ENCODE measurements around the gene CBX4. TPM values are rescaled to one million over a fixed set of nuclear protein-coding genes. Genes with fewer than 3 reads are reported as not detected.

CBX4 gene
- total and polyA plus RNA-seq, 7 experiments from 2014 or later, result 4.0 to 134 (median 78.3) TPM

DNA sequence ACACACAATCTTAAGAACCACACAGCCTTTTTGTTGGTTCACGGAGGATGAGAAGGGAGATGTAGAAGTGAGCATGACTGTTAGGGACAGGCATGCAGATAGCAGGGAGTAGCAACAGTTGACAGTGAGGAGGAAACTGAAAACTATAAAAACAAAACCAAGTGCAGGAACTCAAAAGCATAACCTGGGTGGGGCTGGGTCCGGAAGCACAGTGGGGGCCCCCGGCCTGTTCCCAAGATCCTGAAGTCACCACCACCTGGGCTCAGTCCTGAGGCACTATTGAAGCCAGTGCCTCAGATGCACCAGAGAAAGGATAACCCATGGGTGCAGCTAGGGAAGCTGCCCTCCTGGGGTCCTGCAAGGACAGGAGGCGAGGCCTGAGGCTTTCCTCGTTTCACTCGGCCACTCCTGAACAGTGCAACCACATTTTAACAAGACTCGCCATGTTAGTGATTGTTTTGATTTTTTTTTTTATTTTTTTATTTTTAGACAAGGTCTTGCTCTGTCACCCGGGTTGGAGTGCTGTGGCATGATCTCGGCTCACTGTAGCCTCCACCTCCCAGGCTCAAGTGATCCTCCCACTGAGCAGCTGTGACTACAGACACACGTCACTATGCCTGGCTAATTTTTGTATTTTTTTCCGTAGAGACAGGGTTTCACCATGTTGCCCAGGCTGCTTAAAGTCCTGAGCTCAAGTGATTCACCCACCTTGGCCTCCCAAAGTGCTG, 27.7 kb upstream of the CBX4 start:
- Mint-ChIP-seq H3K36me3 (no peaks in the 10 kb centered on the region), H3K4me1 (peaks cover 0 to 12% (median 4%) of the 10 kb centered on the region in 7 donors), H3K27ac (peak overlapping the region in 6 of 9 donors; percentile 32 to 85 (median 67)), H3K27me3 (peaks cover 0 to 25% (median 8%) of the 10 kb centered on the region in 5 donors), H3K9me3 (no peaks in the 10 kb centered on the region), H3K4me3 (peak overlapping the region in 9 of 10 donors; percentile 8 to 65 (median 35))
- Histone ChIP-seq H3K27ac (ENCODE audit: low read depth, low read length) (no peak overlapping the region), H3K27me3 (ENCODE audit: control insufficient read depth in 2 of 2, insufficient read depth in 2 of 2, low read length in 2 of 2) (no peaks in the 10 kb centered on the region), H3K36me3 (ENCODE audit: control insufficient read depth in 2 of 3, insufficient read depth in 3 of 3, low read length in 3 of 3) (no peaks in the 10 kb centered on the region), H3K9me3 (ENCODE audit: control insufficient read depth in 2 of 3, low read length in 3 of 3) (no peaks in the 10 kb centered on the region), H3K4me3 (ENCODE audit: low read length) (no peak overlapping the region), H3K4me1 (ENCODE audit: control insufficient read depth in 2 of 2, insufficient read depth in 2 of 2, low read length in 2 of 2) (no peaks in the 10 kb centered on the region)
- DNase-seq (peak in 4 of 9 donors; percentile 14 to 50 (median 23)), ATAC-seq (no peak)
- ChIA-PET POLR2A (interaction anchor here (0.6 to 1.0 kb wide), 4 partner anchors 28 to 171 kb away, joined by 3 to 5 read pairs (median 4); partner anchors contain the start of gene CBX4), CTCF (interaction anchor here (0.7 to 1.6 kb wide), 2 partner anchors 16 to 26 kb away, joined by 4 to 5 read pairs; no protein-coding TSS in a partner anchor)
- intact Hi-C loops (cut with micrococcal nuclease), result no loop called here

DNA sequence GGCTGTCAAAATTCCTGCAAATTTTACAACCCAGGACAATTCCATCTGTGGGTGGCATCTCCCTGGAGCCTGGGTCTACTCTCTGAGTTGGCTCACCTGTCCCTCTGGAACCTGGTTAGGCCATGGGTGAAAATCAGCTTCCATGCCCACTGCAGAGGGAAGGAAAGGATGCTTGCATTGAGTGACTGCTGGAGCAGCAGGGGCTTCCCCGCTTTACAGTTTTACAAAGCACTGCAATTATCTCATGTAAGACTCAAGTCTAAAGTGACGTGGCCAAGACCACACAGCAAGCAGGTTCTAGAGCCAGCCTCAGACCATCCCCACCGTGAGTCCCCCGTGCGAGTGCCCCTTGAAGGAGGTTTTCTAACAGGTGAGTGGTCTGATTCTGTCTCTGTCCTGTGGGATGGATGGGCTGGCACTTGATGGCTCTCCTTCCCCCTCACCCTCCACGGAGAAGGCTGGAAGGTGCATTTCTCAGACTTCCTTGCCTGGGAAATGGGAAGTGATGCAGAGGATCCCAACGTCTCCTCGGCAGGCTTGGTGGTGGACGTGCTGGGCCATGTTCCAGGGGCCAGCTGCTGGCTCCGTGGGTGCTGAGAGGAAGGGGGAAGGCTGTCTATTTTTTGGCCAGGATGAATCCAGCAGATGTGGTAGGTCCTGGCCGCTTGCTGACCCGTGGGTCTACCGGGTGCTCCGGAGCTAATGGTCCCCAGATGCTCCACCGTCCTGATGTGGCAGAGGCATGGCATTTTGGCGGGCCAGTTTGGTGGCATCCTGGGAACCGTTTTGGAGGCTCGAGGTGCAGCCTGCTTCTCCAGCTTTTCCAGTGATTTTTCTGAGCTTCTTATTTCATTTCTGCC, 26.3 kb upstream of the CBX4 start:
- Histone ChIP-seq H3K36me3 (ENCODE audit: control insufficient read depth in 2 of 3, insufficient read depth in 3 of 3, low read length in 3 of 3) (no peaks in the 10 kb centered on the region), H3K9me3 (ENCODE audit: control insufficient read depth in 2 of 3, low read length in 3 of 3) (no peaks in the 10 kb centered on the region), H3K4me1 (ENCODE audit: control insufficient read depth in 2 of 2, insufficient read depth in 2 of 2, low read length in 2 of 2) (no peaks in the 10 kb centered on the region), H3K27ac (ENCODE audit: low read depth, low read length) (no peak overlapping the region), H3K4me3 (ENCODE audit: low read length) (no peak overlapping the region), H3K27me3 (ENCODE audit: control insufficient read depth in 2 of 2, insufficient read depth in 2 of 2, low read length in 2 of 2) (no peaks in the 10 kb centered on the region)
- Mint-ChIP-seq H3K27ac (peak overlapping the region in 1 of 9 donors; percentile 15), H3K27me3 (peaks cover 0 to 31% (median 8%) of the 10 kb centered on the region in 5 donors), H3K4me1 (peaks cover 0 to 12% (median 4%) of the 10 kb centered on the region in 7 donors), H3K9me3 (no peaks in the 10 kb centered on the region), H3K4me3 (peak overlapping the region in 1 of 10 donors; percentile 22), H3K36me3 (no peaks in the 10 kb centered on the region)
- ChIA-PET CTCF (no interaction called here), POLR2A (no interaction called here)
- no peak for ATAC-seq
- DNase-seq, result no peak
- intact Hi-C loops (cut with micrococcal nuclease), result no loop called here

DNA sequence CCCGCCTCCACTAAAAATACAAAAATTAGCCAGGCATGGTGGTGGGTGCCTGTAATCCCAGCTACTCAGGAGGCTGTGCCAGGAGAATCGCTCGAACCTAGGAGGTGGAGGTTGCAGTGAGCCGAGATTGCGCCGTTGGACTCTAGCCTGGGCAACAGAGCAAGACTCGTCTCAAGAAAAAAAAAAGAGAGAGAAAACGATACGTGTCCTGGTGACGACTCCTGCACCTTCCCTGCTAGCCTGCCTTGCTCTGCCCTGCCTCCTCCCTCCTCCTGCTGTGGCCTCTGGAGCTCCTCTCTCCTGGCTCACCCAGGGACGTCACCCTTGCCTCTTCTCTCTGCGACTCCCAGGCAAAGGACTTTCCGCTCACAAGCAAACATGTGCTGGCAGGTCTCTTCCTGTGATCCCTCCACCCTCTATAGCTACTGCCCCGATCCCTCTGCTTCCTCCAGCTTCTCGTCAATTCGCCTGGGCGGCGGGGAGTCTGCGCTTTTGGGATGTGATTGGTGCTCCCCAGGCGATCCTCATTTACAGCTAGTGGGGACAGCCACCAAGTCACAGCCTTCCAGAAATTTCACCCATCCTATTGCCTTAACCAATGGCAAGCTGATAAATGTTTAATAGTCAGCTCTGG, 25.5 kb upstream of the CBX4 start:
- H3K4me1 ChIP-seq (ENCODE audit: control insufficient read depth in 2 of 2, insufficient read depth in 2 of 2, low read length in 2 of 2), result no peaks in the 10 kb centered on the region
- no peaks in the 10 kb centered on the region for H3K9me3 ChIP-seq (ENCODE audit: control insufficient read depth in 2 of 3, low read length in 3 of 3)
- Mint-ChIP-seq H3K4me3 (no peak overlapping the region), H3K27me3 (peaks cover 0 to 31% (median 8%) of the 10 kb centered on the region in 5 donors), H3K4me1 (peaks cover 0 to 12% (median 4%) of the 10 kb centered on the region in 7 donors), H3K9me3 (no peaks in the 10 kb centered on the region), H3K36me3 (no peaks in the 10 kb centered on the region), H3K27ac (peak overlapping the region in 3 of 9 donors; percentile 54 to 82 (median 67))
- intact Hi-C loops (cut with micrococcal nuclease), result no loop called here
- CTCF ChIA-PET, result no interaction called here
- no peak overlapping the region for H3K4me3 ChIP-seq (ENCODE audit: low read length)
- no peak for DNase-seq
- H3K27me3 ChIP-seq (ENCODE audit: control insufficient read depth in 2 of 2, insufficient read depth in 2 of 2, low read length in 2 of 2), result no peaks in the 10 kb centered on the region
- no peaks in the 10 kb centered on the region for H3K36me3 ChIP-seq (ENCODE audit: control insufficient read depth in 2 of 3, insufficient read depth in 3 of 3, low read length in 3 of 3)
- POLR2A ChIA-PET, result interaction anchor here (1.1 kb wide), 1 partner anchor 28 kb away, joined by 3 read pairs; no protein-coding TSS in a partner anchor
- no peak overlapping the region for H3K27ac ChIP-seq (ENCODE audit: low read depth, low read length)
- no peak for ATAC-seq

DNA sequence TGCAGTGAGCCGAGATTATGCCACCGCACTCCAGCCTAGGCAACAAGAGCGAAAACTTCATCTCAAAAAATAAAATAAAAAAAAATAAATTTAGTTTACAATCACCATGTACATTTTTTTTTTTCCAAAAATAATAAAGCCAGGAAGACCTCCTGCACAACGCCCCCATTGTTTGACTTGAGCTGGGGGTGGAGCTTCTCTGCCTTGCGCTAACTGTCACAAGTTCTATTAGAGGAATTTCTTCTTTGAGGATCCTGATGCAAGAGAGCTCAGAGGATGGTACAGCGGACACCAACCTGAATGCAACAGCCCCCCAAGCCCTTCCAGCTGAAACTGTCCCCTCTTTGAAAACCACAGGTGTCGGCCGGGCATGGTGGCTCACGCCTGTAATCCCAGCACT, 24.9 kb upstream of the CBX4 start:
- CTCF ChIA-PET, result no interaction called here
- no peak overlapping the region for H3K27ac Mint-ChIP-seq
- H3K9me3 Mint-ChIP-seq, result no peaks in the 10 kb centered on the region
- POLR2A ChIA-PET, result interaction anchor here (1.1 kb wide), 1 partner anchor 28 kb away, joined by 3 read pairs; no protein-coding TSS in a partner anchor
- Histone ChIP-seq H3K4me3 (ENCODE audit: low read length) (no peak overlapping the region), H3K27me3 (ENCODE audit: control insufficient read depth in 2 of 2, insufficient read depth in 2 of 2, low read length in 2 of 2) (no peaks in the 10 kb centered on the region), H3K9me3 (ENCODE audit: control insufficient read depth in 2 of 3, low read length in 3 of 3) (no peaks in the 10 kb centered on the region), H3K4me1 (ENCODE audit: control insufficient read depth in 2 of 2, insufficient read depth in 2 of 2, low read length in 2 of 2) (no peaks in the 10 kb centered on the region), H3K36me3 (ENCODE audit: control insufficient read depth in 2 of 3, insufficient read depth in 3 of 3, low read length in 3 of 3) (no peaks in the 10 kb centered on the region), H3K27ac (ENCODE audit: low read depth, low read length) (no peak overlapping the region)
- intact Hi-C loops (cut with micrococcal nuclease), result no loop called here
- H3K27me3 Mint-ChIP-seq, result peaks cover 0 to 31% (median 8%) of the 10 kb centered on the region in 5 donors
- no peak for DNase-seq
- H3K4me1 Mint-ChIP-seq, result peaks cover 0 to 12% (median 4%) of the 10 kb centered on the region in 7 donors
- H3K4me3 Mint-ChIP-seq, result no peak overlapping the region
- no peak for ATAC-seq
- no peaks in the 10 kb centered on the region for H3K36me3 Mint-ChIP-seq

DNA sequence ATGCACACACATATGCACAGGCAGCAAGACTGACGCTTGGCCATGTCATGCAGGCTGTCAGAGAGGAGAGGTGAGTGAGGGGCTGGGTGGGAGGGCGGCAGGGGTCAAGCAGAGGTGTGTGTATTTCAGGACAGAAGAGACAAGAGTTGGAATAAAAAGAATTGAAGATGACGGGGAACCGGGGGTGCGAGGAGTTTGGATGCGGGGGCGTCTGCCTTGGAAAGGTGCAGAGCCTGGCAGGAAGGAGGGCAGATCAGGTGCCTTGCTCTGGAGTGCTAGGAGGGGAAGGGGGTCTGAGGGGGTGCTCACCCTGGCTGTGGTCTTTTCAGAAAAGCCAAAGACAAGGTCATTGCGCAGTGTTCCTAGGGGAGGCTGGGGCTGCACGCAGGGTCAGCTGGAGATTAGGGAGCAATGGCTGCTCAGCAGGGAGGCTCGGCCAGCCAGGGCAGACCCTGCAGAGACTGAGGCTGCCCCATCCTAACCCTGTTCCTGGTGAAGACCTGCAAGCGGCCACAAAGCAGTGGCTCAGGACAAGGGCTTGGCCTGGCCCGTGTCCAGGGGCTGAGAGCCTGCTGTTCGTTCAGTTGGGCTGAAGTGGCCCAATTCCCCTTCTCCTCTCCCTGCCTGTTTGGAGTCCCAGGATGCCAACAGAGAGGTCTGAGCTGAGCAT, 23.7 kb upstream of the CBX4 start:
- CTCF ChIA-PET, result no interaction called here

DNA sequence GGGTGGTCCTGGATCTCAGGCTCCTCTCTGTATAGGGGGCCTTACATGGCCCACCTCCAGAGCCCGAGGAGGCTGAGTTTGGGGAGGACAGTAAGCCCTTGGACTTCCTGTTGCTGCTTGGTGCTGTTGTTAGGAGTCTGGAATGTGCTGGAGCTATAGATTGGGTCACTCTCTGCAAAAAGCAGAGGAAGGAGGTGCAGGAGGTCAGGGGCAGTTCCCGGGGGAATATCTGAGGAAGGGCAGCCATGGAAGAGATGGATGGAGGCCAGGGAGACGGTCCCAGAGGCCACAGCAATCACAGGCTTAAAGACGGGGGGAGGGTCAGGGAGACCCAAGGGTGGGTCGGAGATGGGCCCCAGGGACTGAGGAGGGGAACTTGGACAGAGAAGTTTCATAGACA, 23.0 kb upstream of the CBX4 start:
- no peaks in the 10 kb centered on the region for H3K9me3 ChIP-seq (ENCODE audit: control insufficient read depth in 2 of 3, low read length in 3 of 3)
- intact Hi-C loops (cut with micrococcal nuclease), result no loop called here
- DNase-seq (no peak), ATAC-seq (no peak)
- POLR2A ChIA-PET, result no interaction called here
- CTCF ChIA-PET, result no interaction called here
- H3K9me3 Mint-ChIP-seq, result no peaks in the 10 kb centered on the region
- H3K4me3 ChIP-seq (ENCODE audit: low read length), result no peak overlapping the region
- H3K36me3 ChIP-seq (ENCODE audit: control insufficient read depth in 2 of 3, insufficient read depth in 3 of 3, low read length in 3 of 3), result no peaks in the 10 kb centered on the region
- H3K27me3 Mint-ChIP-seq, result peaks cover 0 to 37% (median 8%) of the 10 kb centered on the region in 5 donors
- H3K27ac ChIP-seq (ENCODE audit: low read depth, low read length), result no peak overlapping the region
- no peak overlapping the region for H3K4me3 Mint-ChIP-seq
- peaks cover 0 to 4% (median 0%) of the 10 kb centered on the region in 5 donors for H3K36me3 Mint-ChIP-seq
- peaks cover 0 to 10% (median 2%) of the 10 kb centered on the region in 7 donors for H3K4me1 Mint-ChIP-seq
- peak overlapping the region in 1 of 9 donors; percentile 53 for H3K27ac Mint-ChIP-seq
- H3K4me1 ChIP-seq (ENCODE audit: control insufficient read depth in 2 of 2, insufficient read depth in 2 of 2, low read length in 2 of 2), result no peaks in the 10 kb centered on the region
- no peaks in the 10 kb centered on the region for H3K27me3 ChIP-seq (ENCODE audit: control insufficient read depth in 2 of 2, insufficient read depth in 2 of 2, low read length in 2 of 2)

More for the DNA sequence above, 23.7 kb upstream of the CBX4 start:
- H3K9me3 Mint-ChIP-seq, result no peaks in the 10 kb centered on the region
- no peak for DNase-seq
- no peaks in the 10 kb centered on the region for H3K4me1 ChIP-seq (ENCODE audit: control insufficient read depth in 2 of 2, insufficient read depth in 2 of 2, low read length in 2 of 2)
- no peak overlapping the region for H3K4me3 ChIP-seq (ENCODE audit: low read length)
- no peak overlapping the region for H3K27ac ChIP-seq (ENCODE audit: low read depth, low read length)
- H3K4me1 Mint-ChIP-seq, result peaks cover 0 to 12% (median 4%) of the 10 kb centered on the region in 7 donors
- H3K27me3 Mint-ChIP-seq, result peaks cover 0 to 37% (median 8%) of the 10 kb centered on the region in 5 donors
- no peak for ATAC-seq
- no peaks in the 10 kb centered on the region for H3K36me3 ChIP-seq (ENCODE audit: control insufficient read depth in 2 of 3, insufficient read depth in 3 of 3, low read length in 3 of 3)
- H3K4me3 Mint-ChIP-seq, result no peak overlapping the region
- peaks cover 0 to 4% (median 0%) of the 10 kb centered on the region in 5 donors for H3K36me3 Mint-ChIP-seq
- intact Hi-C loops (cut with micrococcal nuclease), result no loop called here
- POLR2A ChIA-PET, result no interaction called here
- peak overlapping the region in 1 of 9 donors; percentile 53 for H3K27ac Mint-ChIP-seq
- H3K27me3 ChIP-seq (ENCODE audit: control insufficient read depth in 2 of 2, insufficient read depth in 2 of 2, low read length in 2 of 2), result no peaks in the 10 kb centered on the region
- H3K9me3 ChIP-seq (ENCODE audit: control insufficient read depth in 2 of 3, low read length in 3 of 3), result no peaks in the 10 kb centered on the region
